Endothelial cell of umbilical vein (primary cell): ENCODE results near the gene HCAR1. TPM values are rescaled to one million over a fixed set of nuclear protein-coding genes. Genes with fewer than 3 reads are reported as not detected.

Source experiments
- BruUV-seq: library from RNA; stranded (reverse); fragments of 400-500 nt; replicated peaks from 2 replicates; lab custom pipeline; 2021; lab: Mats Ljungman, UMichigan
- CTCF ChIA-PET: fragments of 300-600, 350-600 bp; sonication (Branson Sonifier 250); formaldehyde crosslinking; loops from one replicate; lab custom pipeline; 2021; ENCODE audit warnings: antibody characterized with exemption, inconsistent platforms; lab: Charles Lee
- POLR2A ChIA-PET: fragments of 300-600, 350-600 bp; sonication (Branson Sonifier 250); formaldehyde crosslinking; loops from one replicate; lab custom pipeline; 2021; ENCODE audit warnings: antibody characterized with exemption, inconsistent platforms; lab: Charles Lee
- DNase-seq: peaks from one replicate; pipeline ENCODE4 v3.0.0-alpha.2; 2011; ENCODE audit warnings: low read depth, low spot score
- FAIRE-seq: peaks from 2 replicates; lab custom pipeline; 2011; peaks lifted over from hg19 to GRCh38; lab: Jason Lieb, UNC
- H2AFZ ChIP-seq: 2 replicates; pipeline ENCODE4 v1.6.0; 2012; ENCODE audit warnings: low read depth, low read length, control low read depth, inconsistent platforms
- H3K27ac ChIP-seq: 2 replicates; pipeline ENCODE4 v1.5.1; 2011; ENCODE audit warnings: low read depth, mild to moderate bottlenecking, control low read depth, low read length, moderate library complexity; ENCODE audit not compliant: insufficient read depth
- H3K27me3 ChIP-seq, 2 experiments: 2 replicates each; pipeline versions ENCODE4 v1.6.0 to v1.6.1; 2011; ENCODE audit warnings: low read length in 2 of 2, mixed read lengths in 1 of 2; ENCODE audit not compliant: control insufficient read depth in 2 of 2, insufficient read depth in 2 of 2
- H3K36me3 ChIP-seq, 2 experiments: 2 replicates in 1 of 2; 3 replicates in 1 of 2; pipeline ENCODE4 v1.5.1; 2011; ENCODE audit warnings: low read length in 2 of 2, mild to moderate bottlenecking in 1 of 2, moderate library complexity in 1 of 2; ENCODE audit not compliant: control insufficient read depth in 2 of 2, insufficient read depth in 2 of 2; ENCODE audit errors: extremely low read depth in 1 of 2
- H3K4me1 ChIP-seq: 3 replicates; pipeline ENCODE4 v1.5.1; 2011; ENCODE audit warnings: mild to moderate bottlenecking, low read length; ENCODE audit not compliant: control insufficient read depth, insufficient read depth; ENCODE audit errors: extremely low read depth
- H3K4me2 ChIP-seq: 2 replicates; pipeline ENCODE4 v1.6.1; 2011; ENCODE audit warnings: low read length, control low read depth, mixed read lengths; ENCODE audit not compliant: insufficient read depth
- H3K4me3 ChIP-seq, 3 experiments: fragments of 200-600 bp in 1 of 3; sonication (generic), shearing (Covaris generic) in 1 of 3; replicated peaks in 1 of 3; 2 replicates each; pipeline ENCODE4 v1.5.1; 2011 to 2016; ENCODE audit warnings: control low read depth in 3 of 3, low read length in 3 of 3, mild to moderate bottlenecking in 2 of 3, inconsistent platforms in 1 of 3, low read depth in 1 of 3, moderate library complexity in 1 of 3; ENCODE audit not compliant: insufficient read depth in 1 of 3
- H3K79me2 ChIP-seq: 2 replicates; pipeline ENCODE4 v1.6.0; 2012; ENCODE audit warnings: low read length, inconsistent platforms; ENCODE audit not compliant: control insufficient read depth, insufficient read depth
- H3K9ac ChIP-seq: replicated peaks from 2 replicates; pipeline ENCODE3; 2011; ENCODE audit warnings: low read length, control low read depth; ENCODE audit not compliant: insufficient read depth; ENCODE audit errors: extremely low read depth
- H3K9me1 ChIP-seq: replicated peaks from 3 replicates; pipeline ENCODE4 v1.6.0; 2011; ENCODE audit warnings: mild to moderate bottlenecking, low read length; ENCODE audit not compliant: control insufficient read depth, insufficient read depth; ENCODE audit errors: extremely low read depth
- H3K9me3 ChIP-seq: replicated peaks from 2 replicates; pipeline ENCODE4 v1.5.1; 2012; ENCODE audit warnings: low read length, inconsistent platforms; ENCODE audit not compliant: control insufficient read depth, insufficient read depth
- H4K20me1 ChIP-seq: replicated peaks from 2 replicates; pipeline ENCODE3; 2011; ENCODE audit warnings: mild to moderate bottlenecking, low read length; ENCODE audit not compliant: control insufficient read depth, insufficient read depth; ENCODE audit errors: extremely low read depth
- EZH2 ChIP-seq: IDR thresholded peaks from 2 replicates; pipeline ENCODE4 v1.6.1; 2012; ENCODE audit warnings: borderline replicate concordance, low read depth, mild to moderate bottlenecking, moderate library complexity, low read length, inconsistent platforms; ENCODE audit not compliant: severe bottlenecking
- FOS ChIP-seq: IDR thresholded peaks from 2 replicates; pipeline ENCODE4 v1.6.1; 2011; ENCODE audit warnings: mild to moderate bottlenecking, low read length, moderate library complexity, borderline replicate concordance; ENCODE audit not compliant: insufficient read depth
- GATA2 ChIP-seq: IDR thresholded peaks from 2 replicates; pipeline ENCODE4 v1.7.0; 2011; ENCODE audit warnings: low read depth, mild to moderate bottlenecking, moderate library complexity, mixed read lengths, low read length; ENCODE audit not compliant: insufficient read length, insufficient read depth
- JUN ChIP-seq: IDR thresholded peaks from 2 replicates; pipeline ENCODE4 v1.6.1; 2011; ENCODE audit warnings: borderline replicate concordance, low read depth; ENCODE audit not compliant: insufficient read length, insufficient read depth
- MAX ChIP-seq: IDR thresholded peaks from 2 replicates; pipeline ENCODE4 v1.6.1; 2011; ENCODE audit not compliant: insufficient read depth, insufficient read length
- POLR2A ChIP-seq: IDR thresholded peaks from 2 replicates; pipeline ENCODE4 v1.6.1; 2012; ENCODE audit warnings: low read depth, mild to moderate bottlenecking, control low read depth, low read length
- dilution Hi-C: fragments of 300-500 bp; cut with MboI; formaldehyde crosslinking; loops from one replicate; pipeline ENCODE4 v1.15.0; 2019; ENCODE audit warnings: low sequenced_read_pairs; ENCODE audit not compliant: extremely low pct_ligation_motif_present
- intact Hi-C: fragments of 100-400 bp; cut with micrococcal nuclease; formaldehyde crosslinking; loops from one replicate; pipeline ENCODE4 v1.10.0; 2022
- polyA plus RNA-seq, 4 experiments: library from polyadenylated mRNA; depleted of rRNA in 3 of 4; stranded (reverse) in 3 of 4; unstranded in 1 of 4; fragments of >200 nt; gene quantifications; 2 replicates each; pipeline versions ENCODE4 v1.2.1 to v1.2.3, GENCODE V29; 2011 to 2012; ENCODE audit warnings: missing spikeins in 1 of 4
- total RNA-seq: library from RNA; stranded (reverse); gene quantifications from 2 replicates; pipeline ENCODE4 v1.2.3, GENCODE V29; 2021

Gene HCAR1
- total and polyA plus RNA-seq, 2 donors (not counting 3 experiments of a cell fraction or from before 2014, with no cell fraction given) = 0.04 TPM; not detected in 1

- POLR2A ChIA-PET = no interaction called here
- DNase-seq (no peak), FAIRE-seq (no peak)
- no peak for TF ChIP-seq POLR2A
- H4K20me1 ChIP-seq = no peaks in the 10 kb centered on the region
- no peak overlapping the region for H2AFZ ChIP-seq
- H3K36me3 ChIP-seq = no peaks in the 10 kb centered on the region
- no peaks in the 10 kb centered on the region for H3K9me1 ChIP-seq
- no peaks in the 10 kb centered on the region for H3K9me3 ChIP-seq
- dilution Hi-C loops (no loop called here), intact Hi-C loops (no loop called here)
- H3K27ac ChIP-seq = no peak overlapping the region
- H3K4me2 ChIP-seq = no peak overlapping the region
- no TSS peak for BruUV-seq
- no peaks in the 10 kb centered on the region for H3K79me2 ChIP-seq
- H3K9ac ChIP-seq = no peak overlapping the region
- H3K27me3 ChIP-seq = no peaks in the 10 kb centered on the region
- H3K4me1 ChIP-seq = no peaks in the 10 kb centered on the region
- CTCF ChIA-PET = no interaction called here
- H3K4me3 ChIP-seq = no peak overlapping the region
Measured at GRCh38 chr12:122687086-122687485, 43.6 kb downstream of the HCAR1 start.

GRCh38 chr12:122686538-122686937 lies 44.1 kb downstream of the HCAR1 start:
- no peaks in the 10 kb centered on the region for H4K20me1 ChIP-seq
- CTCF ChIA-PET = no interaction called here

More at GRCh38 chr12:122686538-122686937, 44.1 kb downstream of the HCAR1 start:
- no peak for FAIRE-seq
- Histone ChIP-seq H3K4me2 (no peak overlapping the region), H3K36me3 (no peaks in the 10 kb centered on the region), H3K4me3 (no peak overlapping the region), H3K27ac (no peak overlapping the region), H3K4me1 (no peaks in the 10 kb centered on the region), H3K27me3 (no peaks in the 10 kb centered on the region), H3K9me3 (no peaks in the 10 kb centered on the region), H3K79me2 (no peaks in the 10 kb centered on the region), H3K9ac (no peak overlapping the region), H3K9me1 (no peaks in the 10 kb centered on the region), H2AFZ (no peak overlapping the region)
- intact Hi-C loops = no loop called here
- DNase-seq = no peak
- dilution Hi-C loops = no loop called here
- BruUV-seq = no TSS peak
- POLR2A ChIA-PET = no interaction called here
- TF ChIP-seq FOS (no peak), MAX (no peak), JUN (no peak), GATA2 (no peak), EZH2 (no peak)
